Mesenteric fat pad (tissue), 1 donor: ENCODE data around the gene ZFP42. TPM values are rescaled to one million over a fixed set of nuclear protein-coding genes. Genes with fewer than 3 reads are reported as not detected.
"Not testable (repeated sequence)": the region's sequence is repeated elsewhere in the genome, so short reads cannot be mapped to it uniquely, and the experiment has no call there.

ENCODE experiments used
- DNase-seq: peaks from one replicate; pipeline ENCODE4 v3.0.0-alpha.2; 2020; ENCODE audit warnings: low spot score
- total RNA-seq: library from RNA; stranded (reverse); fragmentation: NEBNext Ultra II Directional; extraction: Animal tissue kit (Norgen Biotek cat#: 25700); gene quantifications from one replicate; pipeline ENCODE4 v1.2.1, GENCODE V29; 2021
- donor health status: DM: yes; HTN: yes; CAD: no.

The ZFP42 gene
- total RNA-seq, 1 donor from 2014 or later = not detected

DNA sequence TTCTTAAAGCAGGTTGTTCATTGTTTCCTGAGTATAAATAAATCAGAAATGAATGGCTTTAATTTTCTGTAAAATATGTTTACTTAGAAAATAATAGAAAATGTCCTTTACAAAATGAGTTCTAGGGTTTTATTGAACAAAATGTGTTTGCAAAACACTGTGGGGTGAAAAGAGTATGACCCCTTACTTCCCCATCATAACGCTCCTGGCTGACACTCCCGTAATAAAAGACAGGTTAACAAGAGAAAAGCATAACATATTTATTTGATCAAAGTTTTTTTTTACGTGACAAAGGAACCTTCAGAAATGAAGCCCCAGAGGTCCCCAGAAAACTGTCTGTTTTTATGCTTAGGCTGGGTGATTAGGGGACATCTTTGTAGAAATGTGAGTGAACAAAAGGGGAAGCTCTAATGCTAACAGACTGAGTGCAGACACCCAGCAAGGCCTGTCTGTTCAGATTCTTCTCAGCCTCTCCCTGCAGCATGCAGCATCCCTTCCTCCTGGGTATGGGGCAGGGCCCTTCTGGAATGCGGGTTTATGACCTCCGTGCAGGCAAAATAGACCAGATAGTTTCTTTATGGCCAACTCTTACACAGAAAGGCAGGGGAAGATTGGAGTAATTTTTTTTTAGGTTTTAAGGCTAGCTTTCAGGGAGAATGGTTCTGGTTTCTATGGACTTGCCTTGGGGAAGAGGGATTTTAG is 26.1 kb downstream of the ZFP42 start:
- no peak for DNase-seq

DNA sequence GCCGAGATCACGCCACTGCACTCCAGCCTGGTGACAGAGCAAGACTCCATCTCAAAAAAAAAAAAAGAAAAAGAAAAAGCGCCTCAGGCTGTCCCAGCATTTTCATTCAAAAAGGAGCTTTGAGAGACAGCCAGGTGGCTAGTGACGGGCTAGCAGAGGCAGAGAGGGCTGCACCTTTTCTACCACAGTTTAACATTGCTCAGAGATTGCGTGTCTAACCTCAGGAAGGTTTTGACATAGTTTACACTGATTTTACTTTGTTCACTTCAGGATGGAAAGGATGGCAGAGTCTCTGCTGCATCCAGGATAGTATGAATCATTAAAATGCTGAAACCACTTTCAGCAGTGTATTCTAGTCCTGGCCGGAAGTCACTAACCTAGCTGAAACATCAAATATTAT is 28.1 kb downstream of the ZFP42 start:
- DNase-seq = no peak

DNA sequence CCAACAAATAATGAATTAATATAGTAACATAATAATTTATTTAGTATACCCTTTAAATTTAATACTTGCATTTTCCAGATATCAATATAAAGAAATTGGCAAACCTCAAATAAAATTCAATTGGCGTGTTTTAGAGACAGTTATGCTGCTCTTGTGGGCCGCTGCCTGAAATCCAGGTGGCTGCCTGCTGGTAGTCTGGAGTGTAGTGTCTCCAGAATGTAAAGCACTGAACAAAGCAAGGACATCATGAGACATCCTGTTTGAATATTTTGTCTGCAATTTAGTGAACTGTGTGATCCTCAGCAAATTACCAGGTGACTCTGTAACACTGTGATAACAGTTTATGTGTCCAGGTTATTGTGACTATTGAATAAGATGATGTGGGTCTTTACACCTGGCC is 29.9 kb downstream of the ZFP42 start:
- no peak for DNase-seq

GRCh38 chr4:188029114-188029513 is 33.5 kb downstream of the ZFP42 start:
- DNase-seq = no peak

DNA sequence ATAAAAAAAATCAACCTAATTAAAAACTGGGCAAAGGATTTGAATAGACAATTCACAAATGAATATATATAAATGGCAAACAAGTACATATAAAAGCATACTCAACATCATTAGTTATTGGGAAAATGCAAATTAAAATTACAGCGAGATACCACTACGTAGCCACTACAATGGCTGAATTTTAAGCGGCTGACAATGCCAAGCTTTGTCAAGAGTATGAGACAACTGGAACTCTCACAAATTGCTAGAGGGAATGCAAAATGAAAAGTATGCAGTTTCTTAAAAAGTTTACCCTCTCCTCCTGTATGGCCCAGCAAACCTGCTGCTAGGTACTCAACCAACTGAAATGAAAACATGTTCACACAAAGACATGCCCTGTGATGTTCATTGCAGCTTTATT is 34.8 kb downstream of the ZFP42 start:
- DNase-seq = no peak

- no peak for DNase-seq
Measured at GRCh38 chr4:188031751-188032150, 36.2 kb downstream of the ZFP42 start.

DNA sequence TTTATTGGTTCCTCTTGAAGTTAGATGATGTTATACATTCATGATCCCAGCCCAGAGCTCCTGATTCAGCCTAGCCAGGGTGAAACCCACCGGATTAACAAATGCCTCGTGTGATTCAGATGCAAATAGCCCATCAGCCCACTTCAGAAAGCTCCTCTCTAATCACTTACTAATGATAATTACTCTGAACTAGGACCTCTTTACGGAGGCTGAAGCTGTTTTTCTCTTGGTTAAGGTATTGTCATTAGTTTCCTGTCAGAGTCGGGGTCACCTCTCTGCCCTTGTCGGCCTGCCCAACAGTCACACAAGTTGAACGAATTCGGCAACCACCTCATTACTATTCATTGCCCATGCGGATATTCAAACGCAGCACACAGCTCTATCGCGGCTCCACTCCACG is 36.6 kb downstream of the ZFP42 start:
- DNase-seq = no peak

GRCh38 chr4:188032583-188032982 is 37.0 kb downstream of the ZFP42 start:
- DNase-seq = no peak

GRCh38 chr4:188037003-188037713 is 41.6 kb downstream of the ZFP42 start:
- DNase-seq = no peak

- no peak for DNase-seq
Measured at GRCh38 chr4:188041721-188042120, 46.1 kb downstream of the ZFP42 start.

- no peak for DNase-seq
Measured at GRCh38 chr4:188042191-188042590, 46.6 kb downstream of the ZFP42 start.

DNA sequence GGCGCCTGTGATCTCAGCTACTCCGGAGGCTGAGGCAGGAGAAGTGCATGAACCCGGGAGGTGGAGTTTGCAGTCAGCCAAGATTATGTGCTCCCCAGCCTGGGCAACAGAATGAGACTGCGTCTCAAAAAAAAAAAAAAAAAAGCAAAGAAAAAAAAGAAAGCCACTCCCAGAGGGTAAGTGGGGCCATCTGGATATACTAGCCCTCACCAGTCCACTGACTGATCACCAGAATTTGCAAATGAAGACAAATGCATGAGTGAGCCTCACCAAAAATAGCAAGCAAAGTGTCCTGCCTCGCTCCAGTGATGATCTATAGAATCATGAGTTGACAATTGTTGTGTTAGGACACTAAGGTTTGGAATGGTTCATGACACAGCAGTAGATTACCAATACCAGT is 47.6 kb downstream of the ZFP42 start:
- DNase-seq = no peak

GRCh38 chr4:188045461-188045860 is 49.9 kb downstream of the ZFP42 start:
- not testable (repeated sequence) for DNase-seq

DNA sequence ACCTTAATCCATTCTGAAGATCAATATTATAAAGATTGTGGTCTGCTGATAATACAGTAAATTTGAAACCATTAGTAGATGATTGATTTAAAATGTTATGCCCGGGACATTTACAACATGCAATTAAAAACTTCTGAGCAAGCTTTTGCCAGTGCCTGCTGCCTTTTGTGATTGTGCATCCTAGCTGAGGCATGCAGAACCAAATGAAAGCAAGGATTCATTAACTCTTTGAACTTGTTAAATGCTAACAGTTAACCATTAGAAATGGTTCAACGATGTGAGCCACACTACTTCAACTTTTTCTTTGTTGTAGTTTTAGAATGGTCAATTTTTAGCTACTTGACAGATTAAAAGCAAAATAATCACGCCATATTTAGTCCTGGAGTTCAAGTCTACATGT is 51.1 kb downstream of the ZFP42 start:
- DNase-seq = no peak

GRCh38 chr4:188053302-188053701 is 57.7 kb downstream of the ZFP42 start:
- DNase-seq = no peak

Other genes with a start within 250 kb of the ZFP42 start
- not detected for gene TRIML2, start 113.8 kb downstream of the ZFP42 start, total RNA-seq
- not detected for gene TRIML1, start 143.7 kb downstream of the ZFP42 start, total RNA-seq